ENCODE results near the gene GNAS-AS1. TPM values are rescaled to one million over a fixed set of nuclear protein-coding genes. Genes with fewer than 3 reads are reported as not detected.

The GNAS-AS1 gene
- total RNA-seq, 4 donors from 2014 or later = 0.19 to 0.48 (median 0.34) TPM; not detected in 1

GRCh38 chr20:58777657-58778056 is 73.0 kb downstream of the GNAS-AS1 start:
- Histone ChIP-seq H3K27me3 (peaks cover 0 to 37% (median 0%) of the 10 kb centered on the region in 4 donors), H3K4me3 (no peak overlapping the region), H3K4me1 (no peaks in the 10 kb centered on the region), H3K36me3 (no peaks in the 10 kb centered on the region), H3K27ac (no peak overlapping the region), H3K9me3 (no peaks in the 10 kb centered on the region)
- no peak for DNase-seq
- intact Hi-C loops (cut with DNase I) = no loop called here
- WGBS, 2 donors = 60 to 81% methylated on average over 6 to 7 of the region's 7 CpGs
- no peak for TF ChIP-seq POLR2A (IDR thresholded peaks at IDR 0.05)
- TF ChIP-seq, protein P1, sequence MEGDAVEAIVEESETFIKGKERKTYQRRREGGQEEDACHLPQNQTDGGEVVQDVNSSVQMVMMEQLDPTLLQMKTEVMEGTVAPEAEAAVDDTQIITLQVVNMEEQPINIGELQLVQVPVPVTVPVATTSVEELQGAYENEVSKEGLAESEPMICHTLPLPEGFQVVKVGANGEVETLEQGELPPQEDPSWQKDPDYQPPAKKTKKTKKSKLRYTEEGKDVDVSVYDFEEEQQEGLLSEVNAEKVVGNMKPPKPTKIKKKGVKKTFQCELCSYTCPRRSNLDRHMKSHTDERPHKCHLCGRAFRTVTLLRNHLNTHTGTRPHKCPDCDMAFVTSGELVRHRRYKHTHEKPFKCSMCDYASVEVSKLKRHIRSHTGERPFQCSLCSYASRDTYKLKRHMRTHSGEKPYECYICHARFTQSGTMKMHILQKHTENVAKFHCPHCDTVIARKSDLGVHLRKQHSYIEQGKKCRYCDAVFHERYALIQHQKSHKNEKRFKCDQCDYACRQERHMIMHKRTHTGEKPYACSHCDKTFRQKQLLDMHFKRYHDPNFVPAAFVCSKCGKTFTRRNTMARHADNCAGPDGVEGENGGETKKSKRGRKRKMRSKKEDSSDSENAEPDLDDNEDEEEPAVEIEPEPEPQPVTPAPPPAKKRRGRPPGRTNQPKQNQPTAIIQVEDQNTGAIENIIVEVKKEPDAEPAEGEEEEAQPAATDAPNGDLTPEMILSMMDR (IDR thresholded peaks at IDR 0.05) = no peak

GRCh38 chr20:58776109-58776508 is 74.6 kb downstream of the GNAS-AS1 start:
- TF ChIP-seq POLR2A (IDR thresholded peaks at IDR 0.05) = no peak
- TF ChIP-seq, protein P1 (IDR thresholded peaks at IDR 0.05) = no peak
- no peaks in the 10 kb centered on the region for H3K36me3 ChIP-seq
- H3K9me3 ChIP-seq = no peaks in the 10 kb centered on the region
- WGBS, 2 donors = 73 to 79% methylated on average over 3 of the region's 3 CpGs
- H3K27me3 ChIP-seq = peaks cover 0 to 41% (median 0%) of the 10 kb centered on the region in 4 donors
- no peak overlapping the region for H3K4me3 ChIP-seq
- H3K4me1 ChIP-seq = no peaks in the 10 kb centered on the region
- no peak for DNase-seq
- intact Hi-C loops (cut with DNase I) = no loop called here
- no peak overlapping the region for H3K27ac ChIP-seq

GRCh38 chr20:58775371-58775770 is 75.3 kb downstream of the GNAS-AS1 start:
- no peak for DNase-seq
- intact Hi-C loops (cut with DNase I) = no loop called here
- Histone ChIP-seq H3K27ac (no peak overlapping the region), H3K9me3 (no peaks in the 10 kb centered on the region), H3K4me3 (no peak overlapping the region), H3K27me3 (peaks cover 0 to 40% (median 0%) of the 10 kb centered on the region in 4 donors), H3K36me3 (no peaks in the 10 kb centered on the region), H3K4me1 (no peaks in the 10 kb centered on the region)
- WGBS, 2 donors = 81% methylated on average over 6 to 8 of the region's 8 CpGs
- TF ChIP-seq, protein P1 (IDR thresholded peaks at IDR 0.05) = no peak
- TF ChIP-seq POLR2A (IDR thresholded peaks at IDR 0.05) = no peak

DNA sequence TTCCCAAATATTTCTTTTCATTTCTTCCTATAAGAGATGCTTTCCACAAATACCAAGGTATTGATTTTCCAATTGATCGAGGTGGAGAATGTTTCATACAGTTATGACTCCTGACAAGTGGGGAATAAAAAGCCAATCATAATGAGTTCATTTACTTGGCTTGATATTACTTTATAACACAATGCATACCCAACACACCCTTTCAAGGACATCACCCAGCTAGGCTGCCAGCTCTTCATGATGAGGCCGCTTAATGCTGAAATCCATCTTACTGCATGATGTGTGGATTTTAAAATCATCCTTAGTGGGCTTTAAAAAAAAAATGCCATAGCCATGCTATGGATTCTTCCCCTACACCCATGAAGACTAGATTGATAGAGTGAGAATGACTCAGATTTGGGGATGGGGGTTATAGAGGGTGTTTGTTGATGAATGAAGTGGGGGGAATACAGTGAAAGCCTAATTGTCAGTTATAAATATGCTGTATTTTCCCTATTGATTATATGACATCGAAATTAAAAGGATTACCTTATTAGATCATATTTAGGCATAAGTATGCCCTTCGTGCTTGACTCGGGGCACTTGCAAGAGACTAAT is 75.9 kb downstream of the GNAS-AS1 start:
- H3K9me3 ChIP-seq = no peaks in the 10 kb centered on the region
- H3K27me3 ChIP-seq = peaks cover 0 to 43% (median 0%) of the 10 kb centered on the region in 4 donors
- 76 to 88% methylated on average over 5 of the region's 5 CpGs for WGBS, 2 donors
- H3K27ac ChIP-seq = no peak overlapping the region
- no peak overlapping the region for H3K4me3 ChIP-seq
- DNase-seq = no peak
- intact Hi-C loops (cut with DNase I) = no loop called here
- H3K4me1 ChIP-seq = no peaks in the 10 kb centered on the region
- H3K36me3 ChIP-seq = no peaks in the 10 kb centered on the region
- TF ChIP-seq, protein P1 (IDR thresholded peaks at IDR 0.05) = no peak
- no peak for TF ChIP-seq POLR2A (IDR thresholded peaks at IDR 0.05)

- Histone ChIP-seq H3K36me3 (no peaks in the 10 kb centered on the region), H3K27ac (no peak overlapping the region), H3K4me1 (no peaks in the 10 kb centered on the region), H3K9me3 (no peaks in the 10 kb centered on the region), H3K4me3 (no peak overlapping the region), H3K27me3 (peaks cover 0 to 46% (median 0%) of the 10 kb centered on the region in 4 donors)
- 93 to 95% methylated on average over 4 to 5 of the region's 5 CpGs for WGBS, 2 donors
- TF ChIP-seq, protein P1 (IDR thresholded peaks at IDR 0.05) = no peak
- TF ChIP-seq POLR2A (IDR thresholded peaks at IDR 0.05) = no peak
- DNase-seq = no peak
- intact Hi-C loops (cut with DNase I) = no loop called here
Measured at GRCh38 chr20:58774214-58774613, 76.5 kb downstream of the GNAS-AS1 start.

All from esophagus squamous epithelium (tissue), 5 donors.